ENCODE data around the gene TSPAN19.

The TSPAN19 gene

GRCh38 chr12:85000729-85001128 is 35.3 kb downstream of the TSPAN19 start:
- DNase-seq: no peak

DNA sequence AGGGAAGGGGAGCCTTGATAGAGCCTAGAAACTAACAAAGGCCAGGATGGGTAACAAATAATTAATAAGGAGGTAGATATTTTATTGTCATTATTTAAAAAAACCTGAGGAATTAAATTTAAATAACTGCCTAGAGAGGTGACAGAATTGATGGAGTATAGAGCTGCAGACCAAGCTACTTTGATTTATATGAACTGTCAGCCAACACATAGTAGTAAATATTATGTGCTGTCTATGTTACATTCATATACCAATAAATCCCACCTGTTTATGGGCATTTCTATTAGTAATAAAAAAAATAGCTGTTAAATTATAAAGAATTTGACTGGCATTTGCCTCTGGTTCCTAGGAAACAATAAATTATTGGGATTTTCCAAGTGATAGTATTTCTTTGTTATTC is 37.7 kb downstream of the TSPAN19 start:
- no peak for DNase-seq

DNA sequence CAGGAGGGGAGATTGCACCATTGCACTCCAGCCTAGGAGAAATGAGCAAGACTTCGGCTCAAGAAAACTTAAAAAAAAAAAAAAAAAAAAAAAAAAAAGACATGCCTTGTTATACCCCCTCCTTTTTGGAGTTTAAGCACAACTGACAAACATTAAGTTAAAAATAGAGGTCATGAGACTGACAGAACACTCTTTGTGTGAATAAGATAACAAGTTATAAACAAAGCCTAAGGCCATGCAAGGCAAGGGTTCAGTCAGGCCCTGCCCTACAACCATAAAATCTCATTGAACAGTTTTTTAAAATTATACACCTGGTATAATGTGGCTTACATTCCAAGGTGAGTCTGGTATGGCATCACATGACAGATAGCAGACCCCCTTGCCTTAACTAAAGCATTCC is 39.3 kb downstream of the TSPAN19 start:
- DNase-seq: no peak

- DNase-seq: no peak
These were observed 40.4 kb downstream of the TSPAN19 start for GRCh38 chr12:84995641-84996040.

GRCh38 chr12:84994426-84994825 is 41.7 kb downstream of the TSPAN19 start:
- no peak for DNase-seq

GRCh38 chr12:84986586-84986985 is 49.5 kb downstream of the TSPAN19 start:
- DNase-seq: no peak

DNA sequence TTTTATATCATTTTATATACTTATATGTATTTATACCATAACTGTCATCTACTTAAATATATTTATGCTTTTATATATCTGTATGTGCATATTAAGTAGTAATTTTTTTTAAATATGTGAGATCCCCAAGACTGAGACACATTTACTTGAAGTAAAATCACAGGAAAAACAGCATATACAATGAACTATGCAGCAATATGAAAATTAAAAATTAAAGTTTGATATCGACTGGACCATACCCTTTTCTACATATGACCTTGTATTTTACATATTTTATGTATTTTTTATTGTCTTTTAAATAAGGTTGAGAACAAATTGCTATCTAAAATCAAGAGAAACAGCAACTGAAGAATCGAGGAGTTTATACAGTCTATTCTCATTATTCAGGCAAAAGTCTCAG is 50.0 kb downstream of the TSPAN19 start:
- no peak for DNase-seq

DNA sequence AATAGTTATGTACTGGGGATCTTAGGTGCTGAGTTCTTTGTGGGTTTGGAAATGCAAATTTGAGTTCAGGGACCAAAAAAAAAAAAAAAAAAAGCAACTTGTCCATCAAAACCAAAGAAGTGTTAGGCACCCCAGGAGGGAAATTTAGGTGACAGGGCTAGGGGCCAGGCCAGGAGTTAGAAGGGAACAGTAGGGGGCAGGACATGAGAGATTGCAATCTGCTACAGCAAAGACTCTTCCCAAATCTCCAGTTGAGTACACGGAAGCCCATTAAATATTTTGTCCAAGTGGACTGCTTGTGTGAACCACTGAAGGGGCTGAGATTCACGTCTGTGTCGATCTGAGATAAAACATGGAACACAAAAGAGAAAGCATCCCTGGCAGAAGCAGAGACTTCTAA is 52.8 kb downstream of the TSPAN19 start:
- no peak for DNase-seq

DNA sequence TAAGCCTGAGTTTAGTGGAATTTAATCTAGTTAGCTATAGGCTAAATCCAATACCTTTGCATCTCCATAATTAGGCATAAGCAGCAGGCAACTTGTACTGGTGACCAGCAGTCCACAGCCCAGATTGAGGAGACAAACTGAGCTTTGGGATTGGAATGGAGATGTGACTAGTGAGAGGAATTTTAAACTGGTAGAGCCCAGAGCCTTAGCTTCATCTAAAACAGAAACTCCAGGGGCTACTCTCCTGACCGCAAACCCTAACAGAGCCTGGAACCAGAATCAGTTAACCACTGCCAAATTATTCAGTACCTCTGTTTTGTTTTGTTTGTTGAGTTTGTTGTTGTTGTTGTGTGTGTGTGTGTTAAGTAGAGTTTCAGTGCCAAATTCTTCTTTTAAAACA is 53.2 kb downstream of the TSPAN19 start:
- DNase-seq: no peak

- DNase-seq: no peak
These were observed 57.2 kb downstream of the TSPAN19 start for GRCh38 chr12:84978921-84979320.

GRCh38 chr12:84976133-84976532 is 59.9 kb downstream of the TSPAN19 start:
- no peak for DNase-seq

GRCh38 chr12:84974155-84974815 is 61.8 kb downstream of the TSPAN19 start:
- DNase-seq: no peak

GRCh38 chr12:84973026-84973425 is 63.1 kb downstream of the TSPAN19 start:
- DNase-seq: no peak

GRCh38 chr12:84969226-84969625 is 66.9 kb downstream of the TSPAN19 start:
- DNase-seq: no peak

Measured in fibroblast of skin of back (primary cell).